GM21528 (cell line): ENCODE data around the gene RNF157.

Experiments used
- ATAC-seq: cut with Tn5 transposase; IDR thresholded peaks from one replicate; pipeline ENCODE4 v1.9.1; 2021; ENCODE audit warnings: mild to moderate bottlenecking, moderate library complexity; ENCODE audit not compliant: unreplicated experiment, low FRiP score

Gene RNF157

DNA sequence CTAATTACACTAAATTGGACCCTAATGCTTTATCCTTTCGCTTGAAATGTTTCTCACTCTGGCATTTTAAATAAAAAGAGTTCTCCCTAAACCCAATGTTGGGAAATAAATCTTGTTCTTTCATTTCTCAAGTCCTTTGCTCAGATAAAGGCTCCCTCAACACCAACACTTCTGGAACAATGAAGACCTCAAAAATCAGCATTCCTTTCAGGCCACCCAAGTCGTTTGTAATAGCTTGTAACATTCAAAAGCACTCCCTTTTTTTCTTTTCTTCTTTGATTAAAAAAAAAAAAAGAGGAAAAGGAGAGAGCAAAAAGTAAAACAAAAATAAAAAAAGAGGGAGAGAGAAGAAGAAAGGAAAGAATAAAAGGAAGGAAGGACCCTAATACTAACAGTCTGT lies 76.0 kb downstream of the RNF157 start:
- no peak for ATAC-seq

GRCh38 chr17:76163919-76164318 lies 76.4 kb downstream of the RNF157 start:
- ATAC-seq, result no peak

DNA sequence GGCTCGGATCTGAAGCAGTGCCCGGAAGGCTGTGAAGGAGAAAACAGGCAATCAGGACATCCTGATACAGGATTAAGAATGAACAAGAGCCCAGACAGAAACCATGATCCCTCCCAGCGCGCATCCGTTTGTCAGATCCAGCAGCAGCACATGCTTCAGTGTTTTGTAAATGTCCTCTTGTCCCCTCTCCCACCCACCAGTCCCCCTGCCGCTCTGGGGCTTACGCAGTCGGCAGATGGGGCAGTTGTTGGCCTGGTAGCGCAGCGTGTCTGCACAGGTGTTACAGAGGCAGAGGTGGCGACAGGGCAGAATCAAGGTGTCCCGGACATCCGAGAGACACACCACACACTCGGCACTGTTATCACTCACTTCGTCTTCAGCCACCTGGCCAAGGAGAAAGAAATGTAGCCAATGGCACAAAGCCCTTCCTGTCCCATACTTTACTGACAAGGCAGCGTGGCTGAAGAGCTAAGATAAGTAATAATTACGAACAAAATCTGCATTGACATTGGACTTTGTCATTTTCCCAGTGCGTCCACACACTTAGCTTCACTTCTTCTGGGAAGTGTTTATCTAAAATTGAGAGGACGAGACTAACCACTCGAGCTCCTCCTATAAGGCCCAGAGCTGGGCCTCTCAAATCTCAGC lies 78.5 kb downstream of the RNF157 start:
- ATAC-seq, result no peak

DNA sequence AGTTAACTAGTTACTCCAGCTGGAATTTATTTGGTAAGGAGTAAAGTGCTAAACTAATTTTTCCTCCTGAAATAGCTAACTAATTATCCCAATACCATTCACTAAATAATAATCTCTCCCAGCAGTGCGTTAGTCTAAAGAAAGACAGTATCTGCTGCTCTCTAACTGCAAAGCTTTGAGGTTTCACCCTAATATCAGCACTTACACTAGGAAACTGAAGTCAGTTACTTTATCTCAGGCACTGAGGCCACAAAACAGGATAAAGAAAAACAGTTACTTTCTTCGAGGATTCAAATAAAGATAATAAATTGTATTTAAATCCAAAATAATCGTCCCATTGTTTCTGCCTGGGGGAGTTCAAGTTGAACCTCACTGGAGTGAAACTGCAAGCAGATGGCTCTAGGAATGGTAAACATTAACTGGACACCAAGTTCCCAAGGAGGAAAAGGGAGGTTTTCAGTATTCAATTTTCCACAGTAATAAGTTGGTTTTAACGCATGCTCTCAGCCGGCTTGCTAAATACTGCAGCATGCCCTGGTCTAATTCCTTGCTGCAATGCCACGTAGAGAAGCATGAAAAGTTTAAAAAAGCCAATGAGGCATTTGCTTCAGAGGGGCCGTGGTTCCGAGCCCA lies 79.3 kb downstream of the RNF157 start:
- ATAC-seq, result no peak

DNA sequence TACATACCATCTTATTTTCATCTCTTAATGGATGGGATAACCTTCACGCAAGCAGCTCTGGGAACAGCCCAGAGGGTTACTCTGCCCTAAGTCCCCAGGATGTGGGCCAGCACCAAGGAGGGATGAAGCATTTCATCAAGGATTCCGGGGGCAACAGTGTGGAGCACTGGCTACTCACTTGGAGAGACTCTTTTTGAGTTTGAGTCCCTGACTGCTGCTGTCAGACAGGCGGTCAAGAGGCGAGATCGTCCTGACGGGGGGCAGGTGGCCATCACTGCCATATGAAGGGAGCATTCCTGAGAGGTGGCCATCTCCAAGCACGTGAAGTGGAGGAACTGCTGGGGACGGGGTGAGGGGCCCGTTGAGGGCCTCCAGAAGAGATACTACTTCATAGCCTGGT lies 81.1 kb downstream of the RNF157 start:
- ATAC-seq, result no peak

GRCh38 chr17:76157759-76158158 lies 82.5 kb downstream of the RNF157 start:
- ATAC-seq, result no peak

DNA sequence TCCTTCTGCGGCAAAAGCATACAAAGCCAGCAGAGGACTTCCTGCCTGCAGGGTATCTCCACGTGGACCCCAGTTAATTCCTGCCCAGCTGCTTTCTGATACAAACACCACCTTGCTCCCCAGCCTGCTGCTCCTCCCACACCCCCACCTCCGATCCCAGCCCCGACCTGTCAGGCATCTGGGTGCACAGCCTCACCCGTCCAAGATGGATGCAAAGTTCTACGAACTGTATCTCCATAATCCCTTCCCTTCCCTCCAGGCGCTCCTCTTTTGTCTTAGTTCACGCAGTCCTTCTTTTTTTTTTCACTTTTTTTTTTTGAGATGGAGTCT lies 83.7 kb downstream of the RNF157 start:
- no peak for ATAC-seq

GRCh38 chr17:76155988-76156661 lies 84.2 kb downstream of the RNF157 start:
- ATAC-seq, result no peak

DNA sequence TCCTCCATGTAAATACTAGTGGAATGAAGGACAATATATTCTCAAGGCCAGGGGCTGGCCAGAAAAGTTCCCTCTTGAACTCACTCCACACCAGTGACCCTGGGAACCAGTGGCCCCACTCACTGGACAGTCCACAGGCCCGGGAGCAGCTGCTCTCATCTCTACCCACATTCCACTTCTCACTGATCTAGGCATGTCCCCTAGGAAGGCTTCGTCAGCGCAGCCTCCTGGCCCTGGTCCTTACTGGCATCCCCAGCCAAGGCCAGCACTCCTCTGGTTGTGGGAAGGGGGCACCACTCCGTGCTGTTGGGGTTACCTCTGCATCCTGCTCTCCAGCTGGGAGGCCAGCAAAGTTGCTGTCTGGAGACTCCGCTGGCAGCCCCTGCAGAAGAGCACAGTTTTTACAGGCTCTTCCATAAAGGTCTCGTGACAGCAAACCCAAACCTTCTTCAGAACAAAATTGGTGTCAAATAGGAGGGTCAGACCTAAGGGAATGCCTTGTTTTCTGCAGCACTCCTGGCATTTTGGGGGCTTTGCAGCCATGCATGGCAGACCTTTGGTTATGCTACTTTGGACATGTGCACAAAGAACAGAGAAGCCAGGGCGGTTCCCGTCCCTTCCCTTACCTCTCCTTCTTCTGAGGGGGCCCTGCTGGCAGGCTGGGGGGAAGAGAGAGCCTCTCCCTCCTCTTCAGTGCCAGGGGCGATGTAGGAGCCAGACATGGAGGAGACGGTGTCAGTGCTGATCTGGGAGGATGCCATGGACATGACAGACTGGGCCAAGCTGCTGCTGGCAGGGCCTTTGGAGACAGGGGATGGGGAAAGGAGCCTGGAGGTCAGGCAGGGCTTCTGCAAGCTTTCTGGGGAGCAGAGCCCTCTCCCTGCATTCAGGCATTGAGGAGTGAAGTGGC lies 85.1 kb downstream of the RNF157 start:
- ATAC-seq, result no peak

- no peak for ATAC-seq
These were observed 86.0 kb downstream of the RNF157 start for GRCh38 chr17:76154292-76154691.

- ATAC-seq, result no peak
These were observed 86.7 kb downstream of the RNF157 start for GRCh38 chr17:76153640-76154039.

GRCh38 chr17:76153202-76153601 lies 87.1 kb downstream of the RNF157 start:
- ATAC-seq, result no peak

DNA sequence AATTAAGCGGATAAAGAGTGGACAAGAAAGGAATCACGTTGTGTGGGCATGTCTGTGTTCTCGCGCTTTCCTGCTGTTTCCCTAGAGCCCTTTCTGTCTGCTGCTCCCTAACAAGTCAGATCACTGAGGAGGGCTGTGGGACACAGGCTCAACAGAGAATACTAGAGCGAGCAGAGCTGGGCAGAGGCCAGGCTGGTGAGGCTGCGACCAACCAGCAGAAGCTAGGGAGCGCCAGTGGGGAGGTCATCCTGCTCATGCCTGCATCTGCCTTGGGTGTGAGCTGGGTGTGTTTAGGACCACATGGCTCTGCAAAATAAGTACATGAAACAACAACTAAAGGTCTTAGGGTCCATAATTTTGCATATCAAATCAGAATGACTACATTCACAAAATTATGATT lies 87.7 kb downstream of the RNF157 start:
- ATAC-seq, result no peak

DNA sequence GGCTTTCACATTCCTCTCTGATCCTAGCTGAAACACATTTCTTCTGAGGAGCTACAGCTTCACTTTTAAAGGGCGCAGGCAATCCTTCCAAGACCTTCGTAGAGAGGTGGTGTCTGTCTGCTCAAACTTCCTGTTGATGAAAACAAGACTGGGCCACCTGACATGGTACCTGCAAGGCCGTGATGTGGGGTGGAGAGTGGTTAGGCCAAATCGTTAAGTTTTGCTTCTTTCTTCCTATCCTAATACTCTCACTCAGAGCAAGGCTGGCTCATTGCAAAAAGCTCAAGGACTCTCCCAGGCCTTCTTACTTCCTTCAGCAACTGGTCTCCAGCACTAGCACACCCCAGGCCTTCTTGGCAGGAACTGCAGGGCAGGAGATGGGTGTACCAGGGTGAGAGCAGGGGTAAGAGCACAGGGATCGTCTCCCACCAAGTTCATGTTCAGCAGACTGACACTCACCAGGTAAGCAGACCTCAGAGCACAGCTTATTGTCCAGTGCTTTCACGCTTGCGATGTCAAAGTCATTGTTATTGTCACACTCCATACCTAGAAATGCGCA lies 88.3 kb downstream of the RNF157 start:
- ATAC-seq, result no peak

DNA sequence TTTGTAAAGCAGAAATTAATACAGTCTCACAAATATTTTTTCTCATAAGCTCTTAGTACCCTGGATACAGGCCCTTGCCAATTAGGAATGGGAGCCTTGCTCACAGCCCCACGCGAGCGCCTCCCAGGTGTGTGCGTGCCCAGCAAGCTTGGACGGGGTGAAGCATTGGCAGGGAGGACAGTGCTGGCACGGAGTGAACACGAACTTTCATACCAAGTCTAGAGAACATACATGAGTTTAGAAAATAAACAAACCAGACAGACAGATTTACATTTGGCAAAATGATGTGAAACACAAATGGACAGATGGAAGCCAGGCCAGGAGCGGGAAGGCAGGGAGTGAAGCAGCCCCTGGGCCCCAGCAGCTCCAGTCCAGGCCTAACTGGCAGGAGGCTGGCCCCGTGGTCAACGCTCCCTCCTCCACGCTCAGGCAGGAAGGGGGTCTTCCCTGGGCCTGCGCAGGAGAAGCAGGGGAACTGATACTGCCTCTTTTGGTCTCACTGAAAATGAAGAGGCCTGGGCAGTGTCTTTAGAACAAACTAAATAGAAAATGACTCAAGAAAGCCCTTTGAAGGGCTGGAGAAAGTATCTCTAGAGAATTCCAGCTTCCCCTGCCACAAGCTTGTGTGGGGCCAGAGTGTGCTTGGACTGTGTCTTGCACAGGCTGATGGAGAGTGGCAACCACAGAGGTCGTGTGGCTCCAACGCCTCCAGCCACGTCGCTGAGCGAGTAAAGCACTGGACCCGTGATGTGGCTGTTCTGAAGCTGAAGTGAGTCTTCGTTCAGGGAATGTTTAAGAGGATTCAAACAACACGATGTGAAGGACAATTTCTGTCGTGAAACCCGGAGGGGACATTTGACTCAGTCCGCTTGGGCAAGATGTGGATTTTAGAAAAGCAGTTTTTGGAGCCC lies 89.3 kb downstream of the RNF157 start:
- no peak for ATAC-seq

- ATAC-seq, result no peak
These were observed 91.1 kb downstream of the RNF157 start for GRCh38 chr17:76149214-76149613.

DNA sequence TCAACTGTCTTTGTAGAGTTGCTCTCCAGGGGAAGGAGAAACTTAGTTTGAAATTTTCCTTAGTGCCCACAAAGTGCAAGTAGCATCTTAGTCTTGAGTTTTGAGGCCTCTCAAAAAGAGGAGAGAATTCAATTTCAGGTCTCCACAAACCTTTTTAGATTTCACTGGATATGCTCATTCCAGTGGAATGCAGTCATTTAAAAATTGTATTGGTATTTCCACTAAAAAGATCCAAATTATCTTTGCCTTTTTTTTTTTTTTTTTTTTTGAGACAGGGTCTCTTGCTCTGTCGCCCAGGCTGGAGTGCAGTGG lies 92.3 kb downstream of the RNF157 start:
- no peak for ATAC-seq

- ATAC-seq, result no peak
These were observed 92.9 kb downstream of the RNF157 start for GRCh38 chr17:76147211-76148014.
